ENCODE data around the gene FRAS1.
"Not testable (repeated sequence)": the region's sequence is repeated elsewhere in the genome, so short reads cannot be mapped to it uniquely, and the experiment has no call there.

FRAS1 gene

DNA sequence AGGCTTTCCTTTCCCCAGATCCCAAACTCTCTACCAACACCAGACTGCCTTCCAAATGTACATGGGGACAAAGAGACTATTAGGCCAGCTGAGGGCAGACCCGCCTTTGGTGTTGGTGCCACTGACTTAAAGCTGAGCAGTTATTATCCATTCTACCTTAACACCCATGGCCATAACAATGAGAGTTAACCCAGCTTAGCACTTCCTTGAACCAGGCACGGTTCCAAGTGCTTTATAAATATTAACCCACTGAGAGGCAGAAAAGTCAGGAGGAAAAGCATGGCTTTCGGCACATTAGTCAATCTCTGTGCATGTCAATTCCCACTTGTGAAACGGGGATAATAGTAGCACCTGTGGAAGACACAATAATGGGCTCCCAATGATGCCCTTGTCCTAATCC lies 251.4 kb downstream of the FRAS1 start:
- no peak overlapping the region for H3K4me3 ChIP-seq
- H3K27ac ChIP-seq = no peak overlapping the region

DNA sequence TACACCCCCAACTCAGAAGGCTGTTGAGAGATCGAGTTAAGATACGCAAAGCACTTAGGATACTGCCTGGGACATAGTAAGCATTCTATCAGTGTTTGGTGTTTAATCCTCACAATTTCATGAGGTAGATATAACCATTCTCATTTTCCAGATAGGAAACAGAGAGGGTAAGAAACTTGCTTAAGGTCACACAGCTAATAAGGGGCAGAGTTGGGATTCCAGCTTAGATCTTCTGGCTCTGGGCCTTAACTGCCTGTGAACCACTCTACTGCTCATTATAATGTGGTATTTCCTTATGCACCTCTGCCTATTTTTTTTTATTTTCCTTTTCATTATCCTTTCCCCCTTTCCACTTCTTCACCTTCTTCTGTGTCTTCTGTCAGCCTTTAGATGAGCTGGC lies 252.2 kb downstream of the FRAS1 start:
- no peak overlapping the region for H3K4me3 ChIP-seq

DNA sequence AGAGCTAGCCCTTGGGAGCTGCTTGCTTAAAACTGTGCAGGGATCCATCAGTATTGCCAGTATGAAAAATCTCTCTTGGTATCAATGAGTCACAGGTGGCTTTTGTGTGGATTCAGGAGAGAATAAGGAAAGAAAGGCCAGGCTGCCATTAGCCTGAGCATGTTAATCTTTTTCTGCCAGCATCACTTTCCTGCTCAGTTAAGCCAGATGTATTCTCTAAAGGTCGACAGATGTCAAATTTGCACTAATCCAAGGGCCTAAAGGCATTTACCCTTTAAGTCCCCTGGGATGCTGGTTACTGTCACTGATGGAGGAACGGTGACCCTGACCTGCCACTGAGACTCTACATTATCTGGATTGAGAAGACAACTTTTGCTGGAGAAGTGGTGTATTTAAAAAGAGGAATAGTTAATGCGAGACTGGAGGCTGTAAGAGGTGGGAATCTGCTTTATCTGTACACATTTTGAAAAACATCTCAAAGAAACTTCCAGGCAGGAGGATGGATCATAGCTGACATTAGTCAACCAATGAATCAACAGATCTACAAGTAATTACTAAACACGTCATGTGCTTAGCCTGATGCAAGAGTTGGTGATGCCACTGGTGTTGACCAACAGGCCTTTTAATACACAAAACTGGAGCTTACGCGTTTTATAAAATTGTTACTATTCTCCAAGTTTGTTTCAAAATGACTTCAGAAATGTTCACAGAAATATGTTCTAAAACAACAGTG lies 253.1 kb downstream of the FRAS1 start:
- Histone ChIP-seq H3K27ac (peak overlapping the region in 1 of 21 experiments; percentile 55), H3K4me3 (no peak overlapping the region)

More for the DNA sequence above, 252.2 kb downstream of the FRAS1 start:
- peak overlapping the region in 1 of 21 experiments; percentile 55 for H3K27ac ChIP-seq

DNA sequence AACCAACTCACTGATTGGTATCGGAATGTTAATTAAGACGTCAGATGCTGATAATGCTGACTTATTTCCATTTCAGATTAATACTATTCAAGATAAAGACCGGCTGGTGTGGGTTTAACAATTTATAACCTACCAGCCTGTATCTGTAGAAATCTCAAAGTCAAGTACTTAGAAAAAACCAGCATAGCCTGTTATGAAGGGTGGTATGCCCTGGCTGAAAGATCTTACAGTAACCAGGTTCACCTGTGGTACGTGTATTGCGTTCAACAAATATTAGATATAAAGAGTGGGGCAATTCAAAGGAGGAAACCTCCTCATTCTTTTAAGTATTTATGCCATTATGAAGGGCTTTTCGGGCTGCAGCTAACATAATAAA lies 253.6 kb downstream of the FRAS1 start:
- no peak overlapping the region for H3K27ac ChIP-seq

DNA sequence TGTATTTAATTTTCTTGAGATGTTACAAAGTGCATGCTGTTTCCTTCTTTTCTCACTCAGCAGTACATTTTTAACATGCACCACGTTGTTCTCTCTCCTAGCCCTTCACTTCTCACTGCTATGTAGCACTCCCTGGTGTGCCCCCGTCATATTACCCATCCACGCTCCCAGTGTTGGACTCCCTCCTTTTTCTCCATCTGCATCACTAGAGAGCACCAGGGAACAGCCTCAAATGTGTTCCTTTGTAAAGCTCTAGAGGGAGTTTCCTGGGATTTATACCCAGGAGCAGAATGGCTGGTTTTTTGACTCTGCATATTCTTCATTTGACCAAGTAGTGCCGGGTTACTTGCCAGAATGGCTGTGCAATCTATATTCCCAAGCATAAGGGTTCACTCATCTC lies 254.2 kb downstream of the FRAS1 start:
- H3K27ac ChIP-seq = no peak overlapping the region
- no peak overlapping the region for H3K4me3 ChIP-seq

More for the DNA sequence above, 253.6 kb downstream of the FRAS1 start:
- H3K4me3 ChIP-seq = no peak overlapping the region

DNA sequence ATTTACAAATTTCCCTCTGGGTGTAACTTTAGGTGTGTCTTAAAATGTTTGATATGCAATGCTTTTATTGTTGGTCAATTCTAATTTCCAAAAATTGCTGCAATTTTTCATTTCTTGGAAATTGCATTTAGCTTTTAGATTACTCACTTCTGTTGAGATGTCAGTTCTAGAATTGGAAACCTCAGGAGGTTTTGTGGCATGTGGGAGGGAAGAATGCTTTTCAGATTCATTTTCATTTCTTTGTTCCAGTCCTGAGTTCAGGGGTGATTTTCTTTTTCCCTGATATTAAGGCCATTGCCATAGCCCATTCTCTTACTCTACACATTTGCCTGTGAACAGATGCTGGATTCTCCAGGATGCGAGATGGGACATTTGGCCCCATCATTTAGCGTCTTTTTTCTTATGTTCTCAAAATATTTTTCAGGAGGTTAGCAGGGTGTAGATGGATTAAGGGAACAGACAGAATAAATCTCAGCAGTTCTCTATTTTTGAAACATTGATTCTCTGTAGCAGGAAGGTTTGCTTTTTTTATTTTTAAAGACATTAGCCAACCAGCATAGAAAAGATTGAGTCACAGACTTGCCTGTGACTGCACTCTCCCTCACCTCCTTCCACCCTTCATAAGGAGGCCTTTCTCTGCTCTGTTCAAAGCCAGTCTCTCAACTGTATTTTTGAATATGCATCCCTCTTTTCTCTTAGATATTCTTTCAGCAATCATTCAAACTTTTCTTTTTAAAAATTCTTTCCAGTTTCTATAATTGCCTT lies 256.0 kb downstream of the FRAS1 start:
- H3K4me3 ChIP-seq = no peak overlapping the region
- H3K27ac ChIP-seq = no peak overlapping the region

DNA sequence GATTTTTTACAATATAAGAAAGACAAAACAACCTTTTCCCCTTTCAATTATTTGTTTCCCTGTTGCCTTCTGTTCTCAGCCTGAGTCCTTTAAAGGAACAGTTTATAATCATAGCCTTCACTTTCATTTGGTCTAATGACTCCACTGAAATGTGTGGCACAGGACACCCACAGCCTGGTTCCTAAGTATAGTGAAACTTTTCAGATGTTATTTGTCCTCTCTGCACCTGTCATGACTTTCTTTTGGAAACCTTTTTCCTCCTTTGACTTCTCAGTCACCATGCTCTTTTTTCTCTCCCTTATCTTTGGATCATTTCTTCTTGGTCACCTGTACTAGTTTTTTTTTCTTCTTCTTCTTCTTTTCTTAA lies 256.6 kb downstream of the FRAS1 start:
- Histone ChIP-seq H3K4me3 (no peak overlapping the region), H3K27ac (no peak overlapping the region)

DNA sequence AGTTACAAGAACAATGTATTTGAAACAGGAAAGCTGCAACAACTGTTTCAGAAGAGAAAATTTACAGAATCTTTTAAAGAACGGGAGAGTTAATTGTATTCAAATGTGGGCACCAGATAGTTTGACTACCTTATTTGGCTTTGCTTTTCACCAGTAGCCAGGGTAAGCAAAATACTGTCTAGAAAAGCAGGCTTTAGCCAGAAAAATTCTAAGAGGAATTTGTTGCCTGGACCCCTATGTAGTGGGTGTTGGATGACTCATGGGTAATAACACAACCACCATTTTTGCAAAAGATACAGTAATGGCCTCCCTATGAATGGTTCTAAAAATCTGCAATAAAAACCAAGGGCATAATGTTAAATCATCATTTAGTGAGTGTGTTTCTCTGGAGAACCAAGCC lies 261.0 kb downstream of the FRAS1 start:
- H3K27ac ChIP-seq = no peak overlapping the region
- H3K4me3 ChIP-seq = no peak overlapping the region

DNA sequence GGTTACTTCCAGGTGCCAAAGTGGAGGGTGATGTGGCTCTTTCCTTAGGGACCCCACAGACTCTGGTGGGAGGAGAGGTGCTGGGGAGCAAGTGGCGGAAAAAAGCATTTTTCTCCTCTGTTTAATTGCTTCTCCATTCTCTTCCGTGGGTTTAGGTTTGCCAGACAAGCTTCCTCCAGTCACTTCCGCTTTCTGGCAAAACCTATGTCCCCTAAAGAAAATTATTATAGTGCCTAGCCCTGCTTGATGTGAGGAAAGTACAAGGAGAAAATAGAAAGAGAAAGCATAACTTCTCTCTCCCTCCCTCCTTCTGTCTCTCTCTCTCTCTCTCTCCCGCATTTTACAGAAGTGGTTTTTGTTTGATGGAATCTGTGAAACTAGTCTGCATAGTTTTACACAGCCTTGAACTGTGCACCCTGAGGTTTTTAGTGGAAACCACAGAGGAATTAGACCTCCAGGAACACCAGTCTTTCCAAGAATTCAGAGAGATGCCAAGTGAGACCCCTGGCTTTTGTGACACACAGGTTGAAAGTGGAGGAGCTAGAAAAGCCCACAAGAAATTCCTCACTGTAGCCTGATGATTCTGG lies 263.3 kb downstream of the FRAS1 start:
- H3K27ac ChIP-seq = no peak overlapping the region
- no peak overlapping the region for H3K4me3 ChIP-seq

DNA sequence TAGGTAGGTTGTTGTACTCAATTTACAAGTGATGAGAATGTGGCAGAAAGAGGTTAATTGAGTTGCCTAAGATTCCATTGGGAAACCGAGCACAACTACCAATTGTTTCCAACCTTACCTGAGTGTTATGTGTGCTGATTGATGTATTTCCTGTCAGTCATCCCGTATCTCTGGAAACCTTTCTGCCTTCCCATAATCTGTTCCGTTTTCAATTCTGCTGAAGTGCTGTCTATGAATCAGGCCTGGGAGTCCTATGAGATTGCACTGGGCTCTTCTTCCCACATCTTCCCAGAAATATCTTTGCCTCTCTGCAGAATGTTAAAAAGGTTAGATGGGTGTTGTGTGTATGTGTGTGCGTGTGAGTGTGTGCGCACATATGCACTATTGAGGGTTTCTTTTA lies 264.9 kb downstream of the FRAS1 start:
- Histone ChIP-seq H3K4me3 (no peak overlapping the region), H3K27ac (no peak overlapping the region)

DNA sequence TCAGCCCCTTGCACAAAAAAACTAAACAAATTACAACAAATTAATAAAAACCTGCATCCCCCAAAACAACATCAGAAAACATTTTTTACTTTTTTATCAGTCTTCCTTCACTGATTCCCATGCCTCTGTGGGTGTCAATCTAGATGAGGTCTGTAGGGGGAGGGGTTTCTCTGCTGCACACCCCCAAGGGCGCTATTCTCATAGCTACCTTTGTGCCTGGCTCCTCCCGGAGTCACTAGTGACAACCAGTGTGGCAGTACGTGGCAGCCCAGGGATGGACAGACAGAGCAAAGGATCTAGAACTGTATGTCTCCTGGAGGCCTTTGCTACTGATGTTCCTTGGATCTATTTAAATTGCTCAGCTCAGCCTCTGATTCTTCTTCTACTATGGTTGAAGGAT lies 266.3 kb downstream of the FRAS1 start:
- no peak overlapping the region for H3K4me3 ChIP-seq

DNA sequence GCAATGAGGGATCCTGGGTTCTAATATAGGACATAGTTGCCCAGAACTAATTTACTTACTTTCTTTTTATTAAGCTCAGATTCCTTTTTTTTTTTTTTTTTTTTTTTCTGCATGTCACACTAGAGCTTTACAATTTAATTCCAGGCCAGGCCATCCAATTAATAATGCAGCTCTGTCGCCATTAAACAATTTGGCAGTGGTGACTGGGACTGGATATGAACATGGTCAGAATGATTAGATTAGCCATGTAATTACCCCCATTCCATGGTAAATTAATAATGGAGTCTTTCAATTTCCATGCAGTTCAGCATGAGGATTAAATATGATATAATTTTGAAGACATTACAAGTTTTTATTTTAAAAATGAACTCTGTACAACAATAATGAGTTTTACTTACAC lies 267.5 kb downstream of the FRAS1 start:
- Histone ChIP-seq H3K4me3 (no peak overlapping the region), H3K27ac (no peak overlapping the region)

More for the DNA sequence above, 266.3 kb downstream of the FRAS1 start:
- H3K27ac ChIP-seq = no peak overlapping the region

DNA sequence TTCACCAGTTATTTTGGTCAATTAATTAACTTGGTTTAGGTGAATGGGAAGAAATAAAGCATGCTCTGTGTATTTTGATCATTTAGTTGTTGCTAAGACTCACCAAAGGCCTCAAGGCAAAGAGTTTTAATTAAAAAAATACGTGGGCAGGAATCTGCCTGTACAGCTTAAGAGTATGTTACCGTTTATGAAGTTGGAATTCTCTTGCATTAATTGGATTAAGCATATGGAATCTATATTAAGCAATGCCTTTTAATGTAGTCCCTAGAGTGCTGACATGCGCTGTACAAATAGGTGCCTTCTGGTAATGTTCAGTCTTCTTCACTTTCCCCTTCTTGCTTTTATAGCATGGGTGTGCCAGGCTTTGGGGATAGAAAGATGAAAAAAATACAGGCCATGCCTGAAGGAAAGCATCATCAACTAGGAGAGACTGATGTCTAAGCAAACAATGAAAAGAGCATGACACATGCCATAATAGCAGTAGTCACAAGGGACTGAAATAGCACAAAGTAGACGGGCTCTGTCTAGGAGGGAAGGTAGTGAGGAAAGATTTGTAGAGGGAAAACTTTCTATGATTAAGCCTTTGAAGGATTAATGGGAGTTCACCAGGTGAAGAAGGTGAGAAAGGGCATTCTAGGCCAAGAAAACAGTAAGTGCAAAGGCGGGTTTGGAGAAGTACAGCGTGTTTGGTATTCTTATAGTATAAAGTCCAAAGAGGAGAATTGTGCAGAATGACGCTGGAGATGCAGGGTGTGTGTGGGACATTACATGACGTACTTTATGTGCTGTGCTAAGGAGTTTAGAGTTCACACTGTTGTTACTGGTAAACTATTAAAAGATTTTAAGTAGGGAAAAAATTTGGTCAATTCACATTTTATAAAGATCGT lies 268.4 kb downstream of the FRAS1 start:
- Histone ChIP-seq H3K4me3 (no peak overlapping the region), H3K27ac (no peak overlapping the region)

DNA sequence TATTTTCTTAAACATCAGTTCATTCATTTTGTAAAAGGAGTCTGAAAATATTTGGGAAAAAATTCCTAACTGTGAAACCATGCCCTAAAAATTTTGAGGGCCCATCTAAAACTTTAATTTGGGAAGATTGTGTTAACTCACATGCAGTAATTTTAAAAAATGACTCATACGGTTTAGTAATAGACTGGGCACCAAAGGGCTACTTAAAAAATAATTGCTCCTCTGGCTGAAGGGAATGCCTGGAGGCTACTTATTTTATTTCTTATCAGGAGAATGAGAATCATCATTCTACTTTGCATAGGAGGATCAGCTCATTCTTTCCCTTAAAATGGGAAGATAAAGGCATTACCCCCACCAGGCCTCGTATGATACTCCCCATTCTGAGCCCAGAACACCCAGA lies 271.5 kb downstream of the FRAS1 start:
- H3K27ac ChIP-seq, H3K4me3 ChIP-seq: not testable (repeated sequence)

DNA sequence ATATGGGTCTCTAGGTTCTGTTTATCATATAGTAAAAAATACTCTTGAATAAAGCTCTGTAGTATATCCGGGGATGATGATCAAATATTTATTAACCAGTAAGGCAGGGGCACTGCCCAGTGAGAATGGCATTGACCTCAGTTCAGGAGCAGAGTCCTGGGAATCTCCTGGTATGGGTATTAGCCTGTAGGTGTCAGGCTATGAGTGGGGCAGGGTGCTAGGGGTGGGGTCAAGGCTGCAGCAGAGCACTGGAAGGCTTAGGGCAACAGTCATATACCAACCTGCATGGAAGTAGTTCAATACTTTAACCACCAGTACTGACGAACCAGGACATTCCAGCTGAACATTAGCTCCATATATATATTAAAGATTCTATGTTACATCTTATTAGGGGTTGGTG lies 274.1 kb downstream of the FRAS1 start:
- Histone ChIP-seq H3K27ac (no peak overlapping the region), H3K4me3 (no peak overlapping the region)

DNA sequence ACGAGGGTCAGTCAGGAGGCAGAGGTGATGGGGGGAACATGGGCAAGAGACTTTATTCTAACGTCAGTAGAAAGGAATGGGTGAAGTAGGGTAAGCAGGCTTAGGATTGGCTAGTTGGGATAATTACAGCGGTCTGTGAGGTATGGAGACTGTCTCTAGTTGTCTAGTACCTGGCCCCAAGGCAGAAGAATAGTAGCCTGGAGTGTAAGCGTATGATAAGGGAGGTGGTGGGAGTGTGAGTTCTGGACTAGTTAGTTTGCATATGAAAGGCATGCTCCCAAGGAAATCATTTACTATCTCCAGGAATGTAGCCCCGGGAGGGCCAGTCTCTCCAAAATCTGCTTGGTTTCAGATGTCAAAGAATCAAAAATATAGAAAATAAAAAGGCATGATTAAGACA lies 274.8 kb downstream of the FRAS1 start:
- Histone ChIP-seq H3K4me3 (no peak overlapping the region), H3K27ac (no peak overlapping the region)

DNA sequence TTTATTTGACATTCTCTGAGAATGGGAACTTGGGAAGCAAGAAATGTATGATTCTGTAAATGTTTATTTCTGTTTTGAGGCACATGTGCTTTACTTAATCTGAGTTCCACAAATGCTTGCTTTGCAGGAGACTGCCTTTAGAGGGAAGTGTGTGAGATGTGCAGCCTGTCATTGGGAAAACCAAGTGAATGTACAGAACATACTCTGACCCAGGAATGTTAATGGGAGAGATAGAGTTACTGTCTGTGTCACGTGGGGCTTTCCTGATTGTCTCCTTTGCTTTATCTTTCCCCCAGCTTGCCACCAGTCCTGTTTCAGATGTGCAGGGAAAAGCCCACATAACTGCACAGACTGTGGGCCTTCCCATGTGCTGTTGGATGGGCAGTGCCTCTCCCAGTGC lies 275.9 kb downstream of the FRAS1 start:
- Histone ChIP-seq H3K4me3 (no peak overlapping the region), H3K27ac (no peak overlapping the region)

DNA sequence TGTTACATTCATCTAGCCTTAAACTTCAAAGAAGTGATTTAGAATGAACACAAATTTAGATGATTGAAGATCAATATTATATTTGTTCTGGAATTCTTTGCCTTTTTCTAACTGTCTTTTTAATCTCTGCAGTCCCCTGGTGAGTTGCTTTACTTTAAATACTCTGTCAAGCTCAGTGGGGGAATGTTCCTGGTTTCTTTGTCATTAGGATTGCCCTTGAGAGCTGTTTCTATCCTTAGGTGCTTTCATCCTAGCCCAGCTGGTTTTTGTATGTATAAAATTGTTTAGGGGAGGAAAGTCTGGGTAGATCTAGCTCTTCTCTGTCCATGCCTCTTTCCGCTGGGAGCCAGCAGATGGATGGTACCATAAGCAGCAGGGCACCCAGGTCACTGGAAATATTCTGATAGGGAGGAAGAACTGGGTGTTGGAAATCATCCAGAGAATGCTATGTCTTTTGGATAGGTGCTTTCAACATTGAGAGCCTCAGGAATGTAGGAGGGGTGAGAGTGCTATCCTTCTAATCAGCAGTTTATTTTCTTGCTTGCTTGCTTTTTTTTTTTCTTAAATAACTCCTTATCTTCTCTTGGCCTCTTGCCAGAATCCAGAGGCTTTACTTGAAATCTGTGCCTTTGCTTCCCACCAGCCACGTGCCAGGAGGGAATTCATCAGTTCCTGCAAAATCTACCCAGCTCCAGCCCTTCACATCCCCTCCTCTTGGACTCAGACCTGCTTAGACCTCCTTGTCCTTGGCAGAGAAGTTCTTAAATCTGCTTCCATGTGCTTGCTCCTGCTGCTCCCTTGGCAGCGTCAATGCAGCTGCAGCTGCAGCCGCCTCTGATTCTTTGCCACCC lies 279.2 kb downstream of the FRAS1 start:
- H3K27ac ChIP-seq = no peak overlapping the region
- H3K4me3 ChIP-seq = no peak overlapping the region
